H9 (cell line): ENCODE results near the gene HPCAL1. TPM values are rescaled to one million over a fixed set of nuclear protein-coding genes. Genes with fewer than 3 reads are reported as not detected.

Experiments
- DNase-seq: peaks from one replicate; pipeline ENCODE4 v3.0.0-alpha.2; 2017
- H2AFZ ChIP-seq: one replicate; pipeline ENCODE4 v1.6.1; 2013; ENCODE audit warnings: mild to moderate bottlenecking, low read length, control low read depth, moderate library complexity
- H2AK5ac ChIP-seq: 2 replicates; pipeline ENCODE4 v1.6.1; 2013; ENCODE audit warnings: low read length, control low read depth, mixed read lengths; ENCODE audit not compliant: insufficient read length
- H2BK120ac ChIP-seq: one replicate; pipeline ENCODE4 v1.6.1; 2013; ENCODE audit warnings: low read depth, mild to moderate bottlenecking, low read length, control low read depth, inconsistent platforms; ENCODE audit not compliant: poor library complexity, severe bottlenecking
- H2BK12ac ChIP-seq: 2 replicates; pipeline ENCODE4 v1.6.1; 2013; ENCODE audit warnings: low read length, control low read depth, mixed read lengths, low read depth; ENCODE audit not compliant: insufficient read length
- H2BK15ac ChIP-seq: 2 replicates; pipeline ENCODE4 v1.6.1; 2013; ENCODE audit warnings: low read depth, low read length, control low read depth
- H2BK20ac ChIP-seq: one replicate; pipeline ENCODE4 v1.6.1; 2013; ENCODE audit warnings: low read depth, mild to moderate bottlenecking, low read length, control low read depth, inconsistent platforms; ENCODE audit not compliant: poor library complexity, severe bottlenecking
- H2BK5ac ChIP-seq: 2 replicates; pipeline ENCODE4 v1.6.1; 2013; ENCODE audit warnings: low read length, control low read depth, mixed read lengths; ENCODE audit not compliant: insufficient read length
- H3K14ac ChIP-seq: 2 replicates; pipeline ENCODE4 v1.6.1; 2013; ENCODE audit warnings: low read length, control low read depth; ENCODE audit not compliant: insufficient read depth
- H3K18ac ChIP-seq: 2 replicates; pipeline ENCODE4 v1.6.1; 2013; ENCODE audit warnings: low read depth, mild to moderate bottlenecking, mixed read lengths, low read length, control low read depth; ENCODE audit not compliant: insufficient read length
- H3K23ac ChIP-seq: 2 replicates; pipeline ENCODE4 v1.6.1; 2013; ENCODE audit warnings: low read length, control low read depth, mixed read lengths, low read depth; ENCODE audit not compliant: insufficient read length
- H3K23me2 ChIP-seq: 2 replicates; pipeline ENCODE4 v1.6.1; 2013; ENCODE audit warnings: low read depth, mild to moderate bottlenecking, mixed read lengths, low read length, control low read depth; ENCODE audit not compliant: insufficient read length, poor library complexity, severe bottlenecking
- H3K27ac ChIP-seq: 2 replicates; pipeline ENCODE4 v1.5.1; 2013; ENCODE audit warnings: low read length, control low read depth, mixed read lengths, low read depth; ENCODE audit not compliant: insufficient read length
- H3K27me3 ChIP-seq: 2 replicates; pipeline ENCODE4 v1.6.1; 2013; ENCODE audit warnings: low read length, control low read depth, inconsistent platforms; ENCODE audit not compliant: insufficient read depth
- H3K4ac ChIP-seq: 2 replicates; pipeline ENCODE4 v1.6.1; 2013; ENCODE audit warnings: low read depth, mild to moderate bottlenecking, control low read depth, inconsistent platforms, low read length, moderate library complexity
- H3K4me1 ChIP-seq: 2 replicates; pipeline ENCODE4 v1.6.1; 2013; ENCODE audit warnings: low read length, control low read depth, inconsistent platforms; ENCODE audit not compliant: insufficient read depth
- H3K4me2 ChIP-seq: 2 replicates; pipeline ENCODE4 v1.6.1; 2013; ENCODE audit warnings: low read length, control low read depth, mixed read lengths; ENCODE audit not compliant: insufficient read length, insufficient read depth
- H3K56ac ChIP-seq: 2 replicates; pipeline ENCODE4 v1.6.1; 2013; ENCODE audit warnings: low read depth, mild to moderate bottlenecking, mixed read lengths, low read length, control low read depth; ENCODE audit not compliant: insufficient read length
- H3K79me1 ChIP-seq: 2 replicates; pipeline ENCODE4 v1.6.1; 2013; ENCODE audit warnings: low read depth, mild to moderate bottlenecking, moderate library complexity, low read length, control low read depth, inconsistent platforms; ENCODE audit not compliant: insufficient read depth, poor library complexity, severe bottlenecking
- H3K79me2 ChIP-seq: 2 replicates; pipeline ENCODE4 v1.6.1; 2013; ENCODE audit warnings: low read length, control low read depth, inconsistent platforms; ENCODE audit not compliant: insufficient read depth
- H3K9ac ChIP-seq: 2 replicates; pipeline ENCODE4 v1.6.1; 2013; ENCODE audit warnings: low read length, control low read depth, mixed read lengths; ENCODE audit not compliant: insufficient read length; ENCODE audit errors: extremely low read depth
- H3K9me3 ChIP-seq: one replicate; pipeline ENCODE4 v1.6.1; 2013; ENCODE audit warnings: low read depth, low read length, inconsistent platforms; ENCODE audit not compliant: control insufficient read depth
- H3T11ph ChIP-seq: one replicate; pipeline ENCODE4 v1.6.1; 2013; ENCODE audit warnings: mild to moderate bottlenecking, low read length, control low read depth, inconsistent platforms
- H4K20me1 ChIP-seq: one replicate; pipeline ENCODE4 v1.6.1; 2013; ENCODE audit not compliant: control insufficient read depth, insufficient read length, insufficient read depth
- H4K5ac ChIP-seq: 2 replicates; pipeline ENCODE4 v1.6.1; 2013; ENCODE audit warnings: low read depth, mild to moderate bottlenecking, mixed read lengths, low read length, control low read depth; ENCODE audit not compliant: insufficient read length
- H4K8ac ChIP-seq: replicated peaks from 2 replicates; pipeline ENCODE4 v1.6.1; 2013; ENCODE audit warnings: low read length, control low read depth, mixed read lengths, low read depth; ENCODE audit not compliant: insufficient read length
- H4K91ac ChIP-seq: 2 replicates; pipeline ENCODE4 v1.6.1; 2013; ENCODE audit warnings: low read depth, mild to moderate bottlenecking, moderate library complexity, mixed read lengths, low read length, control low read depth; ENCODE audit not compliant: insufficient read length
- H3K27ac Mint-ChIP-seq, 3 experiments: 2 replicates in 2 of 3; 3 replicates in 1 of 3; pipeline ENCODE4 v1.8.0; 2020 to 2021; ENCODE audit warnings: mixed read lengths in 3 of 3, mild to moderate bottlenecking in 1 of 3, moderate library complexity in 1 of 3
- H3K27me3 Mint-ChIP-seq: 2 replicates; pipeline ENCODE4 v1.8.0; 2021; ENCODE audit warnings: low read depth, mild to moderate bottlenecking, moderate library complexity, mixed read lengths
- H3K36me3 Mint-ChIP-seq, 3 experiments: 2 replicates in 2 of 3; 3 replicates in 1 of 3; pipeline ENCODE4 v1.8.0; 2020 to 2021; ENCODE audit warnings: low read depth in 3 of 3, mixed read lengths in 3 of 3; ENCODE audit not compliant: insufficient read depth in 1 of 3
- H3K4me1 Mint-ChIP-seq, 2 experiments: 2 replicates each; pipeline ENCODE4 v1.8.0; 2020; ENCODE audit warnings: mixed read lengths in 2 of 2
- H3K4me3 Mint-ChIP-seq, 2 experiments: 2 replicates in 1 of 2; 3 replicates in 1 of 2; pipeline ENCODE4 v1.8.0; 2020 to 2021; ENCODE audit warnings: mild to moderate bottlenecking in 2 of 2, mixed read lengths in 2 of 2, moderate library complexity in 1 of 2
- H3K9me3 Mint-ChIP-seq, 2 experiments: 2 replicates in 1 of 2; 3 replicates in 1 of 2; pipeline ENCODE4 v1.8.0; 2020; ENCODE audit warnings: mild to moderate bottlenecking in 2 of 2, mixed read lengths in 2 of 2, moderate library complexity in 1 of 2
- WGBS: extraction: QIAGEN DNeasy Blood & Tissue Kit; methylation state at CpG from one replicate; pipeline ENCODE4 v1.1.7; 2013; ENCODE audit warnings: missing lambda C conversion rate, low lambda C conversion rate, mixed read lengths; ENCODE audit not compliant: insufficient read length; ENCODE audit errors: extremely low coverage; 5-methylcytosine and 5-hydroxymethylcytosine counted together
- total RNA-seq: library from RNA; stranded (reverse); gene quantifications from 2 replicates; pipeline ENCODE4 v1.2.1, GENCODE V29; 2021
- TF ChIP-seq, protein P1 (sequence below): fragments of 200-600 bp; sonication (generic); conservative IDR thresholded peaks from 3 replicates; pipeline ENCODE4 v1.8.0; 2021; ENCODE audit warnings: antibody characterized with exemption, mild to moderate bottlenecking

HPCAL1 gene
- total RNA-seq, 1 experiment from 2014 or later, result 4.7 TPM

DNA sequence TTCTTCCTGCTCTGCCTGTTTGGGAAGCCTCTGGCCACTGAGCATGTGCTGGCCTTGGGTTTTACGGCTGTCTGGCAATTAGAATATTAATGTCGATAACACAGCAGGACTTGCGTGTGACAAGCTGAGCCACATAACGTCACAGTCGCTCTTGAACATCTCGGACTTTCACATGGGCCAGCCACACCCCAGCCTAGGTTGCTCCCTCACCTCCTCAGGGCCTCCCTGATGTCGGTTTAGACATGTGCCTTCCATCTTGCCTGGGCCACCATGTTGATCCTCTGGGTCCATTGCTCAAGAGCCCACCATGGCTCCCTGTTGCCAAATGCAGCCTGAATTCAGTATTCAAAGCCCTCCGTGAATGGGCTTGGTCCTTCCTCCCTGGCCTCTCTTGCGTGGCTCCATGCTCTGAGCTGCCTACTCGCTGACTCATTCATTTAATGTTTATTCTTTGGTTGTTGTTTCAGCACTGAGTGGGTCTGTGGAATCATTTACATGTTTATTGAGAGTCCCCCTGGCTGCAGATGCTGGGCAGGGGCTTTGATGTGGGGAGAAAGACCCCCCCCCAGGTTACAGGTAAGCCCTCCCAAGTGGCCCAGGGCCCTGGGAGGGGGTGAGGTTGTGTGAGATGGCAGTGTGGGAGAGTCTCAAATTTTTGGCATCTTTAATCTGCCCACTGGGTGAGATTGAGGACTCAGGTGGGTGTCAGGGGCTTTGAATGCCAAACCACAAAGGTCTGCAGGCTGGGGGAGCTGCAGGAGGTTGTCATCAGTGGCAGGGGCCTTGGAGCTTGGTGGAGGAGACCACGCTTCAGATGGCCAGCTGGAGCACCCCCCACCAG, 83.4 kb downstream of the HPCAL1 start:
- Histone ChIP-seq H3T11ph (no peak overlapping the region), H4K20me1 (no peaks in the 10 kb centered on the region), H4K8ac (no peak overlapping the region), H3K56ac (no peak overlapping the region), H3K27me3 (no peaks in the 10 kb centered on the region; the same call in 1 of the 2 replicates), H3K14ac (no peak overlapping the region), H2AFZ (no peak overlapping the region), H4K5ac (no peak overlapping the region), H3K79me1 (no peaks in the 10 kb centered on the region), H2BK5ac (no peak overlapping the region), H3K4ac (no peak overlapping the region), H3K23me2 (no peaks in the 10 kb centered on the region), H3K27ac (no peak overlapping the region), H2BK12ac (no peak overlapping the region), H3K4me1 (peaks cover 12% of the 10 kb centered on the region; the same call in 1 of the 2 replicates), H3K79me2 (no peaks in the 10 kb centered on the region), H3K9ac (no peak overlapping the region), H3K18ac (no peak overlapping the region), H3K9me3 (no peaks in the 10 kb centered on the region), H3K4me2 (no peak overlapping the region), H3K23ac (no peak overlapping the region), H2BK120ac (no peak overlapping the region), H4K91ac (no peak overlapping the region), H2BK15ac (no peak overlapping the region), H2AK5ac (no peak overlapping the region), H2BK20ac (no peak overlapping the region)
- Mint-ChIP-seq H3K36me3 (no peaks in the 10 kb centered on the region), H3K27ac (no peak overlapping the region; a peak in 1 of 7 replicates), H3K9me3 (no peaks in the 10 kb centered on the region), H3K4me1 (peaks cover 24 to 39% of the 10 kb centered on the region in 2 experiments), H3K27me3 (no peaks in the 10 kb centered on the region), H3K4me3 (no peak overlapping the region)
- DNase-seq, result no peak
- TF ChIP-seq, protein P1, sequence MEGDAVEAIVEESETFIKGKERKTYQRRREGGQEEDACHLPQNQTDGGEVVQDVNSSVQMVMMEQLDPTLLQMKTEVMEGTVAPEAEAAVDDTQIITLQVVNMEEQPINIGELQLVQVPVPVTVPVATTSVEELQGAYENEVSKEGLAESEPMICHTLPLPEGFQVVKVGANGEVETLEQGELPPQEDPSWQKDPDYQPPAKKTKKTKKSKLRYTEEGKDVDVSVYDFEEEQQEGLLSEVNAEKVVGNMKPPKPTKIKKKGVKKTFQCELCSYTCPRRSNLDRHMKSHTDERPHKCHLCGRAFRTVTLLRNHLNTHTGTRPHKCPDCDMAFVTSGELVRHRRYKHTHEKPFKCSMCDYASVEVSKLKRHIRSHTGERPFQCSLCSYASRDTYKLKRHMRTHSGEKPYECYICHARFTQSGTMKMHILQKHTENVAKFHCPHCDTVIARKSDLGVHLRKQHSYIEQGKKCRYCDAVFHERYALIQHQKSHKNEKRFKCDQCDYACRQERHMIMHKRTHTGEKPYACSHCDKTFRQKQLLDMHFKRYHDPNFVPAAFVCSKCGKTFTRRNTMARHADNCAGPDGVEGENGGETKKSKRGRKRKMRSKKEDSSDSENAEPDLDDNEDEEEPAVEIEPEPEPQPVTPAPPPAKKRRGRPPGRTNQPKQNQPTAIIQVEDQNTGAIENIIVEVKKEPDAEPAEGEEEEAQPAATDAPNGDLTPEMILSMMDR, result no peak
- WGBS, result no CpG with 5 or more reads among the region's 11 CpGs
